T-helper 9 cell (primary cell): ENCODE results near the gene FANCI.

Experiments used
- DNase-seq: peaks from one replicate; pipeline ENCODE4 v3.0.0-alpha.2; 2020

The FANCI gene

DNA sequence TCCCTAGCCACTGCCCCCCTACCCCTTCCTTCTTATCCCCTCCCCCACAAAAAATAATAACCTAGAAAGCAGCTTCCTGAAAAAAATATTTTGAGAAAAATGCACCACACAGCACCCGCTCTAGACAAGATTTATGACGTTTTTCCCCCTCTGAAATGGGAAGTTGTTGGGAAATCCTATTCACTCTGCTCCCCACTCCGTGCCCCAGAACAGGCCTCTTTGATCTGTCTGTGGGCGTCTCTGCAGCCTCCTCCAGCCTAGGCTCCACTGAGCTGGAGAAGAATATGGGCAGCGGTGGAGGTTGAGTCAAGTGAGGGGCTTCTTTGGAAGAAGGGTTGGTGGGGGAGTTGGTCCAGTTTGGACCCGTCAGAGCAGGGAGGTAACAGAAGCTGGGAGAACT is 119.4 kb downstream of the FANCI start:
- no peak for DNase-seq

DNA sequence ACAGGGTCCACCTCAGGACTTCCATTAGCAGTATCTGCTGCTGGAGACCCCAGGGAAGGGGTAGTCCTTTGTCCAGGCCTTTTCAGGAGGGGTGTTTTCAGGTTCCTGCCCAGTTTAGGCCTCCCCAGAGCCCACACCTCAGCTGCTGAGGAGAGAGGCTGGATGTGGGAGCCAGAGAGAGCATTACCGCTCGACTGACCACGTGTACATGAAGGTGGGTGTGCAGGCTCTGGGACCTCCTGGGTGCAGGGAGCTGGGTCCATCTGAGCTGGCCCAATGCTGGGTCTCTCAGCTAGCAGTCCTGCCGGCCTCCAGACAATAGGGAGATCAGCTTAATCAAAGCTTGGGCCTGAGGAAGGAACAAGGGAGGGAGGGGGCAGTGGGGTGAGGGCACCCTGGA is 120.0 kb downstream of the FANCI start:
- DNase-seq: no peak

DNA sequence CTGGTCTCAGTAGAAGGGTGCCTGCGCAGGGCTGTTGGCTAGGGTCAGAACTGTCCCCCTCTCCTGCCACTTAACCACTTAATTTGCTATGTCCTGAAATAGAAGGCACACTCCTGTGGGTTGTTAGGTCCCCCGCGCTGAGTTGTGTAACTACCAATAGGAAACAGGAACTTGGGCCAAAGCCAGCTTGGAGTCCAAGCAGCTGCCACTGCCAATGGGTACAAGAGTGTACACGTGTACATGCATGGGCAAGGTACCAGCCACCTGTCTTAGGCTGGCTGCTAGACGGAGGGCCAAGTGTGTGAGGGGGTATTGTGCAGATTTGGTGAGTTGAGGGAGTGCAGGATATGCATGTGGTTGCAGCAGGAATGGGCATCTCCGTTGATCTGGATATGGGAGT is 120.6 kb downstream of the FANCI start:
- no peak for DNase-seq

DNA sequence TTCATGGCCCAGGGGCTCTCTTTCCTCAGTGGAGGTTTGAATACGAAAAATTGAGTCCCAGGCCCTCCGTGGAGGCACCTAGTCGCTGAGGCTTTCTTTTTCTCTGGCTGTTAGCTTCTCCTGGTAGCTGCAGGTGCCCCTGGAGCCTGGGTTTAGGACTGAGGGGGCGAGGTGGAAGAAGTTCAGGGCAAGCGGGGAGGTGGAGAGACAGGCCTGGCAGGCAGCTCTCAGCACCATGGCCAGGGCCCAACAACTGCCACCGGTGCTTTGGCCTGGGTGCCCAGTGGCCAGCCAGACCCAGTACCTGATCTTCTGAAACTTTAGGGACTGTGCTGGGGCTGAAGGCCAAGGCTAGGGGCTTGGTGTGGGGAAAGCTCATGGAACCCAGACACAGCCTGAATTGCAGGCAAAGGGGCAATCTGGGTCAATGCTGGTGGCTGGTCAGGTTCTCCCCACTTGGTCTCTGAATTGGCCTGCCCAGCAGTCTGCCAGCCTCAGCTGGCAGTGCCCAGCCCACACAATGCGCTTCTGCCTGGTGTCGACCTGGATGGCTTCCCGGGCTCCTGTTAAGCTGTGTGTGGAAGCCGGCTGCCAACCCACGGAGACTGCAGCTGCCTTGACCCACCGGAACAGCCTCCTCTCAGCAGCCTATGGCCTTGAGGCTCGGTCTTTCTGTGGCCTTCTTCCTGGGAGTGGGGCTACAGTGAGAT is 121.1 kb downstream of the FANCI start:
- DNase-seq: no peak

DNA sequence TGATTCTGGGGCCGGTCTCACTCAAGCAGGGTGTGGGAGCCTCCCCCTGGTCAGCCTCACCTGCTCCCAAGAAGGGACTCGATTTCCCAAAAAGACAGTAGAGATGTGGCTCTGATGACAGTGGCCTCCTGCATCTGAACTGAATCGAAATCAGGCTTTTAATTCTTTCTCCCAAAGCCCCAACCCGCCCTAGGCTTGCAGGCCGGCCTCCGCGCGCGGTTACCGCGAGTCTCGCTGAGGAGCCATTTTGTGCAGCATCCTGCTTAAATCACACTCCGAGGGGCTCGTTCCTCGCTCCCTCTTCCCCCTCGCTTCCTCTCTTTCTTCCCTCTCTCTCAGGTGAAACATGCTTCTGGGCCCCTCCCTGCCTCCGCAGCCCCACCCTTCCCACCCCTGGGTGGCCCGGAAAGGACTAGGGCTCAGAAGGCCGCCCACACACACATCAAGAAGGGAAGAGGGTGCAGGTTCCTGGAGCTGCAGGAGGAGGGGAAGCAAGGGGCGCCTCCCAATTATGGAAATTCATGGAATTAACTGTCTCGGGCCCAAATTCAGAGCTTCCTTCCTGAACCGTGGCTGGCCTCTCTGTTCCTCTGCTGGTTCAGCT is 121.8 kb downstream of the FANCI start:
- no peak for DNase-seq
